KMS-11 (cell line): ENCODE data around the gene COL5A1.
"Not testable (repeated sequence)": the region's sequence is repeated elsewhere in the genome, so short reads cannot be mapped to it uniquely, and the experiment has no call there.

Experiments used
- H2AFZ ChIP-seq: fragments of 200-600 bp; sonication (generic); 2 replicates; pipeline ENCODE4 v1.6.1; 2016; ENCODE audit warnings: antibody characterized with exemption, mixed run types, low read depth
- H3K27ac ChIP-seq: fragments of 200-600 bp; sonication (generic); 2 replicates; pipeline ENCODE4 v1.6.1; 2016; ENCODE audit warnings: mild to moderate bottlenecking, mixed run types
- H3K27me3 ChIP-seq: fragments of 200-600 bp; sonication (generic); 2 replicates; pipeline ENCODE4 v1.6.1; 2017; ENCODE audit warnings: mild to moderate bottlenecking, low read depth, mixed run types, moderate library complexity; ENCODE audit not compliant: insufficient read depth
- H3K36me3 ChIP-seq: fragments of 200-600 bp; sonication (generic); 2 replicates; pipeline ENCODE4 v1.6.1; 2017; ENCODE audit warnings: mild to moderate bottlenecking, mixed run types; ENCODE audit not compliant: insufficient read depth
- H3K4me1 ChIP-seq: fragments of 200-600 bp; sonication (generic); 2 replicates; pipeline ENCODE4 v1.6.1; 2016; ENCODE audit warnings: mild to moderate bottlenecking, low read depth, mixed run types; ENCODE audit not compliant: poor library complexity, severe bottlenecking
- H3K4me2 ChIP-seq: fragments of 200-600 bp; sonication (generic); 2 replicates; pipeline ENCODE4 v1.7.0; 2016; ENCODE audit warnings: mild to moderate bottlenecking, mixed run types
- H3K4me3 ChIP-seq: fragments of 200-600 bp; sonication (generic); IDR thresholded peaks from 2 replicates; pipeline ENCODE4 v1.6.1; 2017; ENCODE audit warnings: low read depth, low read length, mixed read lengths; ENCODE audit not compliant: insufficient read depth
- H3K79me2 ChIP-seq: fragments of 200-600 bp; sonication (generic); 2 replicates; pipeline ENCODE4 v1.6.1; 2016; ENCODE audit warnings: low read depth, mixed run types; ENCODE audit not compliant: insufficient read depth
- H3K9ac ChIP-seq: fragments of 200-600 bp; sonication (generic); 2 replicates; pipeline ENCODE4 v1.6.1; 2016; ENCODE audit warnings: mild to moderate bottlenecking, mixed run types
- H4K20me1 ChIP-seq: fragments of 200-600 bp; sonication (generic); 2 replicates; pipeline ENCODE4 v1.6.1; 2016; ENCODE audit warnings: mild to moderate bottlenecking, mixed run types; ENCODE audit not compliant: insufficient read depth
- CTCF ChIP-seq: fragments of 200-600 bp; sonication (generic); conservative IDR thresholded peaks from 2 replicates; pipeline ENCODE4 v1.6.1; 2017; ENCODE audit warnings: low read depth, mild to moderate bottlenecking, antibody characterized with exemption, low read length, moderate library complexity, mixed read lengths

The COL5A1 gene

DNA sequence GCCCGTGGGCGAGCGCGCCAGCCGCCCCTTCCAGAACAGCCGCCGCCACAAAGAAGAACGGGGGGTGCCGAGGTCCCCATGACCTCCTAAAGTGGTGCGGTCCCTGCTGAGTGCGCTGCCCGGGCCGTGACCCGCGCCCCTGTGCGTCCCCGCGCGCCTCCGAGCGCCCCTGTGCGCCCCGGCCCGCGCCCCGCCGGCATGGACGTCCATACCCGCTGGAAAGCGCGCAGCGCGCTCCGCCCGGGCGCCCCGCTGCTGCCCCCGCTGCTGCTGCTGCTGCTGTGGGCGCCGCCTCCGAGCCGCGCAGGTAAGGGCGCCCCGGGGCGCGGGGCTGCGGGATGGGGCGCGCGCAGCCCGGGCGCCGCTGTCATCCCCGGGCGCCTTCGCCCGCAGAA lies 384 bp downstream of the COL5A1 start:
- Histone ChIP-seq H3K9ac (no peak overlapping the region), H3K4me2 (no peak overlapping the region), H3K36me3 (no peaks in the 10 kb centered on the region), H3K4me1 (no peaks in the 10 kb centered on the region), H4K20me1 (no peaks in the 10 kb centered on the region), H3K4me3 (no peak overlapping the region), H3K27me3 (peaks cover 42% of the 10 kb centered on the region), H2AFZ (no peak overlapping the region), H3K27ac (no peak overlapping the region), H3K79me2 (no peaks in the 10 kb centered on the region)
- no peak for TF ChIP-seq CTCF

- Histone ChIP-seq H3K79me2 (no peaks in the 10 kb centered on the region), H3K9ac (no peak overlapping the region), H2AFZ (no peak overlapping the region), H3K4me1 (no peaks in the 10 kb centered on the region), H4K20me1 (no peaks in the 10 kb centered on the region), H3K4me2 (no peak overlapping the region), H3K4me3 (no peak overlapping the region), H3K27ac (no peak overlapping the region), H3K36me3 (no peaks in the 10 kb centered on the region), H3K27me3 (peaks cover 48% of the 10 kb centered on the region)
- TF ChIP-seq CTCF: no peak
Measured at GRCh38 chr9:134642385-134643181, 980 bp downstream of the COL5A1 start.

DNA sequence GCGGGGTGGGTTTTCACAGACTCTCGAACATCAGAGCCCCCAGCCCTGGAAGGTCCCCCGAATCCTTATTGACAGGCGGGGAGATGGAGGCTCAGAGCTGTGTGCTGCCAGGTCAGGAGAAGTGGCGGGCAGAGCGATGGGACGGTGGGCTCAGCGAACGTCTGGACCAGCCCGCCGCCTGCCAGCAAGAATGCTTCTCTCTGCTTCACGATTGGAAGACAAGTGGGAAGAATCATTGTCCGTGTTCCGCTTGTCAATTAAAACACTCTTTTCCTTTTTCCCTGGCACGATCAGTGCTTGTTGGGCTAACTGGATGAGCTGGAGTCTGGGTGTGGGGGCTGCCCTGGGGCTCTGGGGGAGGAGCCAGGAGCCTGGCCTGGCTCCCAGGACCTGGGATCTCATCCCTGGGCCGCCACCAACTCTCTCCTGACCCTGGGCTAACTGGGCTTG lies 1.6 kb downstream of the COL5A1 start:
- H4K20me1 ChIP-seq: no peaks in the 10 kb centered on the region
- H3K27me3 ChIP-seq: peaks cover 52% of the 10 kb centered on the region
- H3K4me1 ChIP-seq: no peaks in the 10 kb centered on the region
- H3K79me2 ChIP-seq: no peaks in the 10 kb centered on the region
- no peak overlapping the region for H3K27ac ChIP-seq
- no peak overlapping the region for H3K9ac ChIP-seq
- H3K4me3 ChIP-seq: no peak overlapping the region
- H2AFZ ChIP-seq: no peak overlapping the region
- H3K4me2 ChIP-seq: no peak overlapping the region
- TF ChIP-seq CTCF: no peak
- no peaks in the 10 kb centered on the region for H3K36me3 ChIP-seq

- H3K36me3 ChIP-seq, H3K79me2 ChIP-seq, H4K20me1 ChIP-seq, H3K9ac ChIP-seq, H2AFZ ChIP-seq, H3K4me1 ChIP-seq, H3K27ac ChIP-seq, H3K4me3 ChIP-seq, H3K4me2 ChIP-seq: not testable (repeated sequence)
- H3K27me3 ChIP-seq: peaks cover 57% of the 10 kb centered on the region
Measured at GRCh38 chr9:134644401-134644724, 2.8 kb downstream of the COL5A1 start.

DNA sequence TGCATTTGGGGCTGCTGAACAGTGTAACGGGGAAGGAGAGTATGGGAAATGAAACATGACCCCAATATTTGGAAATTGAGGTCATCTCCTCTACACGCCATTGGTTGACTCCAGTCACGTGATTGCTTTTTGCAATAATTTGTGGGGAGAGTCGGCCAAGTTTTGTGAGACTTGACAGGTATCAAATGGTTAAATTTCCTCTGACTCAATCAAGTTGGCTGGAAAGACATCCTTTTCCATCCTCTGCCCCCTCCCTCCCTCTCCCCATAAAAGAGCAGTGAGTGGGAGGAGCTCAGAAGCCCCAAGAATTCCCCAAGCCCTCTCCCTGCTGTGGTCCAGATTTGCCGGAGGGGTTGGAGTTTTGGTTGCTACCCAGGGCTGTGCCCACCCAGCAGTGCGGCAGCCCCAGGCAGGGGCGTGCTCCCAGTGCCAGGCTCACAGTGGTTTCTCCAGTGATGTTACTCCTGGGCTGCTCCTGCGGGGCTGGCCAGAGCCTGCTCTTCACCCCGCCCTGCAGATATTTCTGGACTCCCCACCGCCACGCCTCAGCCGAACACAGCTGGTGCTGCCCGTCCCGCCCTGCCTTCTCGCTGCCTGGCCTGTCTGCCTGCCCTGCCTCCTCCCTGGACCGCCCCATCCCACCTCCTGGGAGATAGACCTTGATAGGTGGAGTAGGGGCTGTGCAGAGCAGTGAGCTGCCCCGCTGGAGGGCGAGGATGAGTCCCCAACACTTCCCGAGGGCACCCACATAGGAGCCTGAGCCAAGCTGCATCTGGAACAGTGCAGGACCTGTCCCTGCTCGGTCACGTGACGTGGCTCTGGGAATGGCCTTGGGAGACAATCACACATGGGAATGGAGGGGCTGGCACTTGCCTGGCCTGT lies 3.4 kb downstream of the COL5A1 start:
- H3K4me1 ChIP-seq: no peaks in the 10 kb centered on the region
- H3K4me2 ChIP-seq: no peak overlapping the region
- H3K36me3 ChIP-seq: no peaks in the 10 kb centered on the region
- H3K27me3 ChIP-seq: peaks cover 60% of the 10 kb centered on the region
- no peak overlapping the region for H3K4me3 ChIP-seq
- no peak for TF ChIP-seq CTCF
- H2AFZ ChIP-seq: no peak overlapping the region
- no peak overlapping the region for H3K9ac ChIP-seq
- no peak overlapping the region for H3K27ac ChIP-seq
- no peaks in the 10 kb centered on the region for H4K20me1 ChIP-seq
- no peaks in the 10 kb centered on the region for H3K79me2 ChIP-seq
